OCI-LY3 (cell line): ENCODE measurements around the gene OPTN.

Experiments
- H2AFZ ChIP-seq: fragments of 200-600, 300-600 bp; shearing (Covaris generic); 2 replicates; pipeline ENCODE4 v1.6.0; 2014; ENCODE audit warnings: antibody characterized with exemption, low read depth, low read length
- H3K27ac ChIP-seq: fragments of 200-600, 300-600 bp; sonication (generic); 2 replicates; pipeline ENCODE4 v1.5.1; 2014; ENCODE audit warnings: mild to moderate bottlenecking, low read length, moderate library complexity, mixed read lengths
- H3K27me3 ChIP-seq: fragments of 200-600, 300-600 bp; sonication (generic); 2 replicates; pipeline ENCODE4 v1.6.1; 2014; ENCODE audit warnings: low read depth, low read length, mixed read lengths
- H3K36me3 ChIP-seq: fragments of 200-600, 300-600 bp; sonication (generic); replicated peaks from 2 replicates; pipeline ENCODE3; 2014; ENCODE audit warnings: low read depth, low read length, mixed read lengths
- H3K4me1 ChIP-seq: fragments of 300-600, 200-600 bp; sonication (generic); 2 replicates; pipeline ENCODE4 v1.6.1; 2014; ENCODE audit warnings: low read length, mixed read lengths
- H3K4me2 ChIP-seq: fragments of 200-600, 300-600 bp; sonication (generic); 2 replicates; pipeline ENCODE4 v1.6.1; 2014; ENCODE audit warnings: low read length, mixed read lengths
- H3K4me3 ChIP-seq: fragments of 300-600, 200-600 bp; sonication (generic); 2 replicates; pipeline ENCODE4 v1.5.1; 2014; ENCODE audit warnings: antibody characterized with exemption, mild to moderate bottlenecking, low read length, moderate library complexity
- H3K79me2 ChIP-seq: fragments of 300-600, 200-600 bp; shearing (Covaris generic); 2 replicates; pipeline ENCODE4 v1.6.1; 2014; ENCODE audit warnings: mild to moderate bottlenecking, low read length, mixed read lengths
- H3K9ac ChIP-seq: fragments of 300-600, 200-600 bp; shearing (Covaris generic); 2 replicates; pipeline ENCODE4 v1.6.0; 2014; ENCODE audit warnings: mild to moderate bottlenecking, low read length, moderate library complexity
- H3K9me3 ChIP-seq: fragments of 200-600, 300-600 bp; shearing (Covaris generic); 2 replicates; pipeline ENCODE4 v1.6.1; 2014; ENCODE audit warnings: low read length, mixed read lengths; ENCODE audit not compliant: insufficient read depth
- H4K20me1 ChIP-seq: fragments of 200-600, 300-600 bp; sonication (generic); 2 replicates; pipeline ENCODE4 v1.6.1; 2016; ENCODE audit warnings: low read length, mixed read lengths; ENCODE audit not compliant: insufficient read depth
- CTCF ChIP-seq: fragments of 200-600, 300-600 bp; sonication (generic); IDR thresholded peaks from 2 replicates; pipeline ENCODE4 v1.5.1; 2014; ENCODE audit warnings: antibody characterized with exemption, low read length, low read depth
- EZH2phosphoT487 ChIP-seq: fragments of 200-600 bp; shearing (Covaris generic); IDR thresholded peaks from 2 replicates; pipeline ENCODE4 v1.6.1; 2018; ENCODE audit warnings: antibody characterized with exemption, mixed run types, low read depth

Gene OPTN

GRCh38 chr10:13067431-13067830 lies 32.5 kb upstream of the OPTN start:
- Histone ChIP-seq H3K79me2 (no peaks in the 10 kb centered on the region), H3K4me3 (no peak overlapping the region), H3K9ac (no peak overlapping the region), H2AFZ (no peak overlapping the region), H3K4me1 (no peaks in the 10 kb centered on the region), H4K20me1 (no peaks in the 10 kb centered on the region), H3K27ac (no peak overlapping the region), H3K27me3 (no peaks in the 10 kb centered on the region), H3K9me3 (peaks cover 4% of the 10 kb centered on the region; the same call in 1 of the 2 replicates), H3K4me2 (no peak overlapping the region), H3K36me3 (no peaks in the 10 kb centered on the region)
- no peak for TF ChIP-seq EZH2phosphoT487
- no peak for TF ChIP-seq CTCF

- no peaks in the 10 kb centered on the region for H3K4me1 ChIP-seq
- H3K27me3 ChIP-seq: no peaks in the 10 kb centered on the region
- TF ChIP-seq EZH2phosphoT487 (no peak), CTCF (no peak)
- H3K36me3 ChIP-seq: no peaks in the 10 kb centered on the region
- no peak overlapping the region for H3K4me2 ChIP-seq
- H3K9me3 ChIP-seq: peaks cover 4% of the 10 kb centered on the region; the same call in 1 of the 2 replicates
- no peak overlapping the region for H3K9ac ChIP-seq
- no peaks in the 10 kb centered on the region for H4K20me1 ChIP-seq
- no peak overlapping the region for H3K4me3 ChIP-seq
- H3K27ac ChIP-seq: no peak overlapping the region
- H3K79me2 ChIP-seq: no peaks in the 10 kb centered on the region
- H2AFZ ChIP-seq: no peak overlapping the region
Observed at GRCh38 chr10:13068071-13068470, 31.9 kb upstream of the OPTN start.

- Histone ChIP-seq H3K4me1 (no peaks in the 10 kb centered on the region), H2AFZ (no peak overlapping the region), H3K36me3 (no peaks in the 10 kb centered on the region), H3K79me2 (no peaks in the 10 kb centered on the region), H3K4me3 (no peak overlapping the region), H4K20me1 (no peaks in the 10 kb centered on the region), H3K9me3 (no peaks in the 10 kb centered on the region), H3K27me3 (no peaks in the 10 kb centered on the region), H3K9ac (no peak overlapping the region), H3K4me2 (no peak overlapping the region), H3K27ac (no peak overlapping the region)
- TF ChIP-seq EZH2phosphoT487 (no peak), CTCF (no peak)
Observed at GRCh38 chr10:13068484-13068883, 31.5 kb upstream of the OPTN start.

- H3K4me3 ChIP-seq: no peak overlapping the region
- TF ChIP-seq CTCF: no peak
- no peak for TF ChIP-seq EZH2phosphoT487
- H2AFZ ChIP-seq: no peak overlapping the region
- no peaks in the 10 kb centered on the region for H4K20me1 ChIP-seq
- no peaks in the 10 kb centered on the region for H3K79me2 ChIP-seq
- H3K27ac ChIP-seq: no peak overlapping the region
- no peaks in the 10 kb centered on the region for H3K4me1 ChIP-seq
- H3K27me3 ChIP-seq: no peaks in the 10 kb centered on the region
- no peaks in the 10 kb centered on the region for H3K9me3 ChIP-seq
- no peaks in the 10 kb centered on the region for H3K36me3 ChIP-seq
- no peak overlapping the region for H3K9ac ChIP-seq
- no peak overlapping the region for H3K4me2 ChIP-seq
Observed at GRCh38 chr10:13072339-13072738, 27.6 kb upstream of the OPTN start.
